Neutrophil (primary cell): Measurements from ENCODE around the gene AMBP.

Source experiments
- H3K27ac ChIP-seq: fragments of 200-600 bp; sonication (generic); 2 replicates; pipeline ENCODE4 v1.5.1; 2016; ENCODE audit warnings: mild to moderate bottlenecking, moderate library complexity
- H3K27me3 ChIP-seq: fragments of 200-600 bp; sonication (generic); 2 replicates; pipeline ENCODE4 v1.6.0; 2016; ENCODE audit warnings: mild to moderate bottlenecking
- H3K36me3 ChIP-seq: fragments of 200-600 bp; sonication (generic); 2 replicates; pipeline ENCODE4 v1.5.1; 2017
- H3K4me1 ChIP-seq, 2 experiments: fragments of 200-600 bp in 1 of 2; sonication (generic) in 1 of 2; 1 replicate in 1 of 2; 2 replicates in 1 of 2; pipeline versions ENCODE4 v1.5.1 to v1.6.1; 2013 to 2016; ENCODE audit warnings: low read depth in 1 of 2, low read length in 1 of 2, mild to moderate bottlenecking in 1 of 2, moderate library complexity in 1 of 2; ENCODE audit not compliant: control insufficient read depth in 1 of 2, insufficient read depth in 1 of 2
- H3K4me3 ChIP-seq, 2 experiments: fragments of 200-600 bp in 1 of 2; sonication (generic) in 1 of 2; 1 replicate in 1 of 2; 2 replicates in 1 of 2; pipeline ENCODE4 v1.5.1; 2013 to 2016; ENCODE audit warnings: low read depth in 1 of 2, low read length in 1 of 2, mild to moderate bottlenecking in 1 of 2, moderate library complexity in 1 of 2
- H3K9me3 ChIP-seq: fragments of 200-600 bp; sonication (generic); 2 replicates; pipeline ENCODE4 v1.5.1; 2016
- TF ChIP-seq, protein P1 (sequence below): fragments of 200-600 bp; sonication (generic); IDR thresholded peaks from 2 replicates; pipeline ENCODE4 v1.5.1; 2016; ENCODE audit warnings: antibody characterized with exemption

Gene AMBP

DNA sequence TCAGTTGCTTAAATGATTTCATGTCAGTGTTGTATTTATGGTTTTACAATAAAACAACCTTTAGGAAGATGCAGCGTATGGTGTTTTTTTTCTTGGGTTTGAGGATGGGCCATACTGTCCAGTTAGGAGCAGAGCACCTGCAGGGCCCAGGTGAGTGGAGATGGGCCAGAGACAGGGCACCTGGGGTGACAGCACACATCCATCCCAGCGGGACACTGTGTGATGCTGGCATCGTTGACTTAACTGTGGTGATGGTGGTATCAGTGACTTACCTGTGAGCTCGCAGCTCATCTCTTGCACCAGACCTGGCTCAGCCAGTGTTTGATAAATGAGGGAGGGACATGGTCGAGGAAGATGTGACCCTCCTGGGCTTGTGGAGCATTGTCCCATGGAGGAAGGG, 21.6 kb downstream of the AMBP start:
- Histone ChIP-seq H3K36me3 (no peaks in the 10 kb centered on the region), H3K4me3 (no peak overlapping the region), H3K27ac (no peak overlapping the region), H3K27me3 (no peaks in the 10 kb centered on the region), H3K9me3 (no peaks in the 10 kb centered on the region), H3K4me1 (no peaks in the 10 kb centered on the region)
- TF ChIP-seq, protein P1, sequence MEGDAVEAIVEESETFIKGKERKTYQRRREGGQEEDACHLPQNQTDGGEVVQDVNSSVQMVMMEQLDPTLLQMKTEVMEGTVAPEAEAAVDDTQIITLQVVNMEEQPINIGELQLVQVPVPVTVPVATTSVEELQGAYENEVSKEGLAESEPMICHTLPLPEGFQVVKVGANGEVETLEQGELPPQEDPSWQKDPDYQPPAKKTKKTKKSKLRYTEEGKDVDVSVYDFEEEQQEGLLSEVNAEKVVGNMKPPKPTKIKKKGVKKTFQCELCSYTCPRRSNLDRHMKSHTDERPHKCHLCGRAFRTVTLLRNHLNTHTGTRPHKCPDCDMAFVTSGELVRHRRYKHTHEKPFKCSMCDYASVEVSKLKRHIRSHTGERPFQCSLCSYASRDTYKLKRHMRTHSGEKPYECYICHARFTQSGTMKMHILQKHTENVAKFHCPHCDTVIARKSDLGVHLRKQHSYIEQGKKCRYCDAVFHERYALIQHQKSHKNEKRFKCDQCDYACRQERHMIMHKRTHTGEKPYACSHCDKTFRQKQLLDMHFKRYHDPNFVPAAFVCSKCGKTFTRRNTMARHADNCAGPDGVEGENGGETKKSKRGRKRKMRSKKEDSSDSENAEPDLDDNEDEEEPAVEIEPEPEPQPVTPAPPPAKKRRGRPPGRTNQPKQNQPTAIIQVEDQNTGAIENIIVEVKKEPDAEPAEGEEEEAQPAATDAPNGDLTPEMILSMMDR = no peak

DNA sequence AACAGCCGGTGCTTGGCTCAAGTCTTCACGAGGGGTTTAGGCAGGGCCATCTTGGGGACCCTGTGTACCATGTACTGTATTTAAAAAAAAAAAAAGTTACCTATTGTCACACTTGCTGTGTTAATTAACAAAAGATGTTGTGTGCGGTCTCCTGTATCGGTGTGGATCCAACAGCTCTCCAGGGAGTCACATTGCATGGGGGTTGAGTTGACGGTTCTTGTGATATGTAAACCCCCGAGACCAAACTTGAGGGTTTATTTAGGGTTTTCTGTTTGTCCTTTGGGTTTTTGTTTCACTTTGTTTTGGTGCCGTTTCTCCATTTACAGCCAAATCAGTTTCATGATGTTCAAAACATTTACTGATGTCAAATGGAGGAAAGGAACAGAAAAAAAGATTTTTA, 22.2 kb downstream of the AMBP start:
- no peak overlapping the region for H3K4me3 ChIP-seq
- no peaks in the 10 kb centered on the region for H3K27me3 ChIP-seq
- H3K27ac ChIP-seq = no peak overlapping the region
- H3K36me3 ChIP-seq = no peaks in the 10 kb centered on the region
- H3K9me3 ChIP-seq = no peaks in the 10 kb centered on the region
- no peaks in the 10 kb centered on the region for H3K4me1 ChIP-seq
- TF ChIP-seq, protein P1 = no peak

DNA sequence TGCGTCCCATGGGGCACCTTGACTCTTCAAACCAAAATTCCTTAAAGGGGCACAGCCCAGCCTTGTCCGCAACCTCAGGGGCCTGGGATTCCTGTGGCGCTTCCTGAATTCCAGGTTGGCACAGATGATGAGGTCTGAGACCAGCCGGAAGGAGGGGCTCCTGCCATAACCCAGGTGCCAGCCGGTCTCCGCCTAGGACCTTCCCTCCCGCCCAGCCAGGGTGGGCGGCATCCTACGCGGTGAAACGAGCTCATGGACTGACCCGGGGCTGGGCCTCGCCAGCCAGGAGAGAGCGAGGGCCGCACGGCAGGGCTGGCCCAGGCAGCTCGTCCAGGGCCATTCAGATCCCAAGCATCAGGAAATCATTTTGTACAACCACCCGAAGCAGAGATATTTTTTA, 23.0 kb downstream of the AMBP start:
- H3K9me3 ChIP-seq = no peaks in the 10 kb centered on the region
- no peaks in the 10 kb centered on the region for H3K4me1 ChIP-seq
- TF ChIP-seq, protein P1 = no peak
- H3K27ac ChIP-seq = no peak overlapping the region
- no peaks in the 10 kb centered on the region for H3K27me3 ChIP-seq
- no peak overlapping the region for H3K4me3 ChIP-seq
- no peaks in the 10 kb centered on the region for H3K36me3 ChIP-seq

DNA sequence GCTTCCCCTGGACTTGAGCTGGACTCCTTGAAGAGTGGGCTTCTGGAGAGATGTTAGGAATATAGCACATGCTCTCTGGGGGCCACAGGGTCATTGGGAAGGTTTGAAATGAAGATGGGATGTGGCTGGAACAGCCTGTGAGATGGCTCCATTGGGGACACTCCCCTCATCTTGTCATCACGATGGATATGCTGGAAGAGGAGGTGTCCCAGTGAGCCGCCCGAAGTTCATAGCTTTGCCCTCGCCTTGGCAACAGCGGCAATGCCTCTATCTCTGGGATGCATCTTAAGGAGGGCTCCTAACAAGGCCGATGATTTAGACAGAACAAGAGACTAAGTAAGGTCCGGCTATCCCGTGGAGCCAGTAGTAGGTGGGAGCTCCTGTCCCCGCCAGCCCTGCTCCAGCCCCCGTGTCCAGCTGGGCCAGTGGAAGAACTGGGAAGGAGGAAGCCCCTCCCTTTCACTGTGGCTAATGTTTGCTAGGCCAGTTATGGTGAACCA, 23.9 kb downstream of the AMBP start:
- Histone ChIP-seq H3K36me3 (no peaks in the 10 kb centered on the region), H3K27ac (no peak overlapping the region), H3K4me1 (no peaks in the 10 kb centered on the region), H3K9me3 (no peaks in the 10 kb centered on the region), H3K4me3 (no peak overlapping the region), H3K27me3 (no peaks in the 10 kb centered on the region)
- TF ChIP-seq, protein P1 = no peak

DNA sequence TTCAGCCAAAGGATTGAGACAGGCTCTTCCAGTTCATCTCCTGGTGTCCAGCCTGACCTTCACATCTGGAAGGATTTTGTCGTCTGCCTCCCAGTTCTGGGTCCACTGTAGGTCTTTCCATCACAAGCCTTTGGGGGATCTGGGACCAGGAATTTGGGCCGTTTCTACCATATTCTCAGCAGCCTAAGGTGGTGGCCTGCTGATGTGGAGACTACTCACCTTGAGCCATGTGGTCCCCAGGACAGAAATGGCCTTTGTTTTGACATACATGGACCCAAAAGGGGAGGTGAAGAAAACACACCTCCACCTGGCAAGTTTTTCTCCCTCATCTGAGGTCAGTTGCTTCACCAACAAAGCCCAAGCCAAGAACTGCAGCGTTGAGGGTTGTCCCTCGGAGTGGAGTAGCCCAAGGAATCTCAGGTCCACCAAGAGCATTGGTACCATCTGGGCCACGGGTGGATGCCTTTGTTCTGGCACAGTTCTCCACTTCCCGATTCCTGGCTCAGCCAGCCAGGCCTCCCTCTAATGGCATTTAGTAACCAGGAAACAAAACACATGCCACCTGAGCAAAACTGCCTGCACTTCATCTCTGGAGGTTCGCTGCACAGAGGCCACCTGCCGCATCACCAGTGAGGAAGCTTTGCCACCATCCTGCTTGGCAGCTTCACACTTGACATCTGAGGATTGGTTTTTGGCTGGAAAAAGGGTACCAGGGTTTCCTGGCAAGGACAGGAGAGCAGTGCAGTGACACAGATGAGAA, 24.7 kb downstream of the AMBP start:
- no peaks in the 10 kb centered on the region for H3K9me3 ChIP-seq
- H3K36me3 ChIP-seq = no peaks in the 10 kb centered on the region
- TF ChIP-seq, protein P1 = no peak
- H3K27ac ChIP-seq = no peak overlapping the region
- no peaks in the 10 kb centered on the region for H3K4me1 ChIP-seq
- H3K27me3 ChIP-seq = no peaks in the 10 kb centered on the region
- H3K4me3 ChIP-seq = no peak overlapping the region
